GM12865 (cell line): ENCODE measurements around the gene IRGC.
"Not testable (repeated sequence)": the region's sequence is repeated elsewhere in the genome, so short reads cannot be mapped to it uniquely, and the experiment has no call there.

Source experiments
- DNase-seq: peaks from one replicate; pipeline ENCODE4 v3.0.0; 2010; ENCODE audit warnings: low read depth
- H3K4me3 ChIP-seq: 2 replicates; pipeline ENCODE4 v1.5.1; 2011; ENCODE audit warnings: mild to moderate bottlenecking, low read depth, low read length, control low read depth
- TF ChIP-seq, protein P1 (sequence below): IDR thresholded peaks from 2 replicates; pipeline ENCODE4 v1.5.1; 2011; ENCODE audit warnings: low read length, control low read depth, low read depth, inconsistent platforms; ENCODE audit not compliant: insufficient read depth; ENCODE audit errors: missing control alignments

IRGC gene

DNA sequence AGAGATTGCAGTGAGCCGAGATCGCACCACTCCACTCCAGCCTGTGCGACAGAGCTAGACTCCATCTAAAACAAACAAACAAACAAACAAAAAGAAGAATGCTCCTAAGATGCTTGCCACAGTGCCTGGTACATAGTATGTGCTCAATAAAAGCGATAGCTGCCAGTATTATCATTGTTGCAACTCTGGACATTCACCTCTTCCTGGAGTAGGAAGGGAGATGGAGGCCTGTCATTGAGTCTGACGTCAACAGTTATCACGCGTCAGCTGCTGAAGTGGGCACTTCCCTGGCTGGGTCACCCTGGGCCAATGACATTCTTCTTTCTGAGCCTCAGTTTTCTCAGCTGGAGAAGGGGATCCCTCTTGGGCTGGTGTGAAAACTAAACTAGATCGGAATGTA is 41.7 kb upstream of the IRGC start:
- DNase-seq: no peak
- TF ChIP-seq, protein P1, sequence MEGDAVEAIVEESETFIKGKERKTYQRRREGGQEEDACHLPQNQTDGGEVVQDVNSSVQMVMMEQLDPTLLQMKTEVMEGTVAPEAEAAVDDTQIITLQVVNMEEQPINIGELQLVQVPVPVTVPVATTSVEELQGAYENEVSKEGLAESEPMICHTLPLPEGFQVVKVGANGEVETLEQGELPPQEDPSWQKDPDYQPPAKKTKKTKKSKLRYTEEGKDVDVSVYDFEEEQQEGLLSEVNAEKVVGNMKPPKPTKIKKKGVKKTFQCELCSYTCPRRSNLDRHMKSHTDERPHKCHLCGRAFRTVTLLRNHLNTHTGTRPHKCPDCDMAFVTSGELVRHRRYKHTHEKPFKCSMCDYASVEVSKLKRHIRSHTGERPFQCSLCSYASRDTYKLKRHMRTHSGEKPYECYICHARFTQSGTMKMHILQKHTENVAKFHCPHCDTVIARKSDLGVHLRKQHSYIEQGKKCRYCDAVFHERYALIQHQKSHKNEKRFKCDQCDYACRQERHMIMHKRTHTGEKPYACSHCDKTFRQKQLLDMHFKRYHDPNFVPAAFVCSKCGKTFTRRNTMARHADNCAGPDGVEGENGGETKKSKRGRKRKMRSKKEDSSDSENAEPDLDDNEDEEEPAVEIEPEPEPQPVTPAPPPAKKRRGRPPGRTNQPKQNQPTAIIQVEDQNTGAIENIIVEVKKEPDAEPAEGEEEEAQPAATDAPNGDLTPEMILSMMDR: no peak
- H3K4me3 ChIP-seq: no peak overlapping the region

GRCh38 chr19:43674596-43674995 is 41.3 kb upstream of the IRGC start:
- TF ChIP-seq, protein P1: no peak
- DNase-seq: no peak
- no peak overlapping the region for H3K4me3 ChIP-seq

GRCh38 chr19:43675269-43675879 is 40.5 kb upstream of the IRGC start:
- peak overlapping the region; percentile 4; the same call in 1 of the 2 replicates for H3K4me3 ChIP-seq
- peak; percentile 36 for DNase-seq
- TF ChIP-seq, protein P1: no peak

- TF ChIP-seq, protein P1: no peak
Observed at GRCh38 chr19:43675906-43676305, 40.0 kb upstream of the IRGC start.

DNA sequence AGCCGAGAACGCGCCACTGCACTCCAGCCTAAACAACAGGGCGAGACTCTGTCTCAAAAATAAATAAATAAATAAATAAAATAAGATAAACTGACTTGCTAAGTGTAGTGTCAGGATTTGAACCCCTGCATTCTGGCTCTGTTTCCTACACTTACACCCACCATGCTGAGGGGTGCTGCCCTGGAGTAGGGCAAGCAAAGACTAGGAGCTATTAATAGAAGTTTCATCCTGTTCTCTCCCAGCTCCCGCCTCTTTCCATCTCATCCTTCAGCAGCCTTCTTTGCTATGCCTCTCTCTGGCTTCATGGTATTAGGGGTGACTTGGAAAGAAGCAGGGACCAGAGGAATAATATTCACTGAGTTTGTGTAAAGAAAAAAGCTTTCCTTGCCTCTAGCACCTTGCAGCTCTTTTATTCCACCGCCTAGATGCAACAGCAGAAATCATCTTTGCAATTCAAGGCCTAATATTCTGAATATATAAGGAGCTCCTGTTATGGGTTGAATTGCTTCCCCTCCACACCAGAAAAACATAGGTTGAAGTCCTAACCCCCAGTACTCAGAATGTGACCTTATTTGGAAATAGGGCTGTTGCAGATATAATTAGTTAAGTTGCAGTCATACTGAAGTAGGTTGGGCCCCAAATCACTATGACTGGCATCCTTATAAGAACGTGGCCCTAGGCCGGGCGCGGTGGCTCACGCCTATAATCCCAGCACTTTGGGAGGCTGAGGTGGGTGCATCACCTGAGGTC is 37.2 kb upstream of the IRGC start:
- no peak for DNase-seq
- TF ChIP-seq, protein P1: no peak
- no peak overlapping the region for H3K4me3 ChIP-seq

More at GRCh38 chr19:43675906-43676305, 40.0 kb upstream of the IRGC start:
- no peak overlapping the region for H3K4me3 ChIP-seq
- no peak for DNase-seq

GRCh38 chr19:43681821-43682220 is 34.1 kb upstream of the IRGC start:
- no peak overlapping the region for H3K4me3 ChIP-seq
- DNase-seq: no peak
- TF ChIP-seq, protein P1: no peak

GRCh38 chr19:43682269-43682668 is 33.6 kb upstream of the IRGC start:
- DNase-seq, H3K4me3 ChIP-seq: not testable (repeated sequence)
